DND-41 (cell line): ENCODE measurements around the gene TAOK2.
"Not testable (repeated sequence)": the region's sequence is repeated elsewhere in the genome, so short reads cannot be mapped to it uniquely, and the experiment has no call there.

Experiments used
- ATAC-seq: fragments of 200-7000 bp; cut with Tn5 transposase; 3 replicates; pipeline ENCODE4 v1.9.1; 2021; ENCODE audit warnings: low read depth; ENCODE audit not compliant: insufficient read depth
- DNase-seq: peaks from one replicate; pipeline ENCODE4 v3.0.0-alpha.2; 2020
- H2AFZ ChIP-seq: 2 replicates; pipeline ENCODE4 v1.6.0; 2012; ENCODE audit warnings: low read depth, low read length
- H3K27ac ChIP-seq: 2 replicates; pipeline ENCODE4 v1.5.1; 2012; ENCODE audit warnings: low read length, inconsistent platforms
- H3K27me3 ChIP-seq: fragments of 200-600 bp; sonication (generic); 2 replicates; pipeline ENCODE4 v1.6.0; 2012; ENCODE audit warnings: low read length, mild to moderate bottlenecking, inconsistent platforms; ENCODE audit not compliant: insufficient read depth, poor library complexity
- H3K36me3 ChIP-seq: 2 replicates; pipeline ENCODE4 v1.5.1; 2012; ENCODE audit warnings: low read length, inconsistent platforms; ENCODE audit not compliant: insufficient read depth
- H3K4me1 ChIP-seq: 2 replicates; pipeline ENCODE4 v1.5.1; 2012; ENCODE audit warnings: mild to moderate bottlenecking, low read length; ENCODE audit not compliant: insufficient read depth
- H3K4me2 ChIP-seq: 2 replicates; pipeline ENCODE4 v1.6.0; 2012; ENCODE audit warnings: mild to moderate bottlenecking, moderate library complexity, low read length, inconsistent platforms; ENCODE audit not compliant: insufficient read depth
- H3K4me3 ChIP-seq, 2 experiments: fragments of 200-600 bp in 1 of 2; shearing (Covaris generic) in 1 of 2; 2 replicates each; pipeline ENCODE4 v1.5.1; 2012 to 2016; ENCODE audit warnings: inconsistent platforms in 2 of 2, low read length in 2 of 2, mild to moderate bottlenecking in 2 of 2, low read depth in 1 of 2, moderate library complexity in 1 of 2
- H3K79me2 ChIP-seq: 2 replicates; pipeline ENCODE4 v1.6.0; 2012; ENCODE audit warnings: low read length, inconsistent platforms; ENCODE audit not compliant: insufficient read depth
- H3K9ac ChIP-seq: 2 replicates; pipeline ENCODE4 v1.6.0; 2012; ENCODE audit warnings: low read depth, mild to moderate bottlenecking, inconsistent platforms, low read length, moderate library complexity
- H3K9me3 ChIP-seq: 2 replicates; pipeline ENCODE4 v1.5.1; 2012; ENCODE audit warnings: low read length, moderate library complexity, mild to moderate bottlenecking, inconsistent platforms; ENCODE audit not compliant: insufficient read depth, severe bottlenecking
- H4K20me1 ChIP-seq: 2 replicates; pipeline ENCODE4 v1.6.0; 2012; ENCODE audit warnings: low read length; ENCODE audit not compliant: insufficient read depth
- EZH2 ChIP-seq: IDR thresholded peaks from 3 replicates; pipeline ENCODE4 v1.6.1; 2012; ENCODE audit warnings: borderline replicate concordance, low read depth, mild to moderate bottlenecking, moderate library complexity, low read length, inconsistent platforms; ENCODE audit not compliant: severe bottlenecking
- TF ChIP-seq, protein P1 (sequence below): IDR thresholded peaks from 2 replicates; pipeline ENCODE4 v1.5.1; 2012; ENCODE audit warnings: borderline replicate concordance, low read length, moderate library complexity, mild to moderate bottlenecking; ENCODE audit not compliant: poor library complexity, severe bottlenecking; ENCODE audit errors: extremely low read depth

The TAOK2 gene

DNA sequence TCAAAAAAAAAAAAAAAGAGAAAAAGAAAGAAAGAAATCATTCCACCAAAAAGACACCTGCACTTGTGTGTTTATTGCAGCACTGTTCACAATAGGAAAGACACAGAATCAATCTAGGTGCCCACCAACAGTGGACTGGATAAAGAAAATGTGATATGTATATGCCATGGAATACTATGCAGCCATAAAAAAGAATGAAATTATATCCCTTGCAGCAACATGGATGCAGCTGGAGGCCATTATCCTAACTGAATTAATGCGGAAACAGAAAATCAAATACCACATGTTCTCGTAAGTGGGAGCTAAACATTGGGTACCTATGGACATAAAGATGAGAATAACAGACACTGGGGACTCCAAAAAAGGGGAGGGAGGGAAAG is 43.6 kb downstream of the TAOK2 start:
- Histone ChIP-seq H3K27ac (no peak overlapping the region), H3K9ac (no peak overlapping the region), H3K4me2 (no peak overlapping the region), H3K4me1 (peaks cover 16% of the 10 kb centered on the region), H3K36me3 (no peaks in the 10 kb centered on the region), H2AFZ (no peak overlapping the region), H3K27me3 (no peaks in the 10 kb centered on the region), H4K20me1 (no peaks in the 10 kb centered on the region), H3K79me2 (no peaks in the 10 kb centered on the region), H3K4me3 (no peak overlapping the region), H3K9me3 (no peaks in the 10 kb centered on the region)
- ATAC-seq = no peak
- DNase-seq = no peak
- TF ChIP-seq, protein P1, sequence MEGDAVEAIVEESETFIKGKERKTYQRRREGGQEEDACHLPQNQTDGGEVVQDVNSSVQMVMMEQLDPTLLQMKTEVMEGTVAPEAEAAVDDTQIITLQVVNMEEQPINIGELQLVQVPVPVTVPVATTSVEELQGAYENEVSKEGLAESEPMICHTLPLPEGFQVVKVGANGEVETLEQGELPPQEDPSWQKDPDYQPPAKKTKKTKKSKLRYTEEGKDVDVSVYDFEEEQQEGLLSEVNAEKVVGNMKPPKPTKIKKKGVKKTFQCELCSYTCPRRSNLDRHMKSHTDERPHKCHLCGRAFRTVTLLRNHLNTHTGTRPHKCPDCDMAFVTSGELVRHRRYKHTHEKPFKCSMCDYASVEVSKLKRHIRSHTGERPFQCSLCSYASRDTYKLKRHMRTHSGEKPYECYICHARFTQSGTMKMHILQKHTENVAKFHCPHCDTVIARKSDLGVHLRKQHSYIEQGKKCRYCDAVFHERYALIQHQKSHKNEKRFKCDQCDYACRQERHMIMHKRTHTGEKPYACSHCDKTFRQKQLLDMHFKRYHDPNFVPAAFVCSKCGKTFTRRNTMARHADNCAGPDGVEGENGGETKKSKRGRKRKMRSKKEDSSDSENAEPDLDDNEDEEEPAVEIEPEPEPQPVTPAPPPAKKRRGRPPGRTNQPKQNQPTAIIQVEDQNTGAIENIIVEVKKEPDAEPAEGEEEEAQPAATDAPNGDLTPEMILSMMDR = no peak
- no peak for TF ChIP-seq EZH2

DNA sequence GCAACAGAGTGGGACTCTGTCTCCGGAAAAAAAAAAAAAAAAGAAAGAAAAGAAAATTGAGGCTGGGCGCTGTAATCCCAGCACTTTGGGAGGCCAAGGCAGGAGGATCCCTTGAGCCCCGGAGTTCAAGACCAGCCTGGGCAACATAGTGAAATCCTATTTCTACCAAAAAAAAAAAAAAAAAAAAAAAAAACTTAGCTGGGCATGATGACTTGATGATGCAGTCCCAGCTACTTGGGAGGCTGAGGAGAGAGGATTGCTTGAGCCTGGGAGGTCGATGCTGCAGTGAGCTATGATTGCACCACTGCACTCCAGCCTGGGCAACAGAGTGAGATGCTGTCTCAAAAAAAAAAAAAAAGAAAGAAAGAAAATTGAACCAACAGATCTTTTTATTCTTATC is 44.3 kb downstream of the TAOK2 start:
- not testable (repeated sequence) for ATAC-seq, H3K27me3 ChIP-seq

DNA sequence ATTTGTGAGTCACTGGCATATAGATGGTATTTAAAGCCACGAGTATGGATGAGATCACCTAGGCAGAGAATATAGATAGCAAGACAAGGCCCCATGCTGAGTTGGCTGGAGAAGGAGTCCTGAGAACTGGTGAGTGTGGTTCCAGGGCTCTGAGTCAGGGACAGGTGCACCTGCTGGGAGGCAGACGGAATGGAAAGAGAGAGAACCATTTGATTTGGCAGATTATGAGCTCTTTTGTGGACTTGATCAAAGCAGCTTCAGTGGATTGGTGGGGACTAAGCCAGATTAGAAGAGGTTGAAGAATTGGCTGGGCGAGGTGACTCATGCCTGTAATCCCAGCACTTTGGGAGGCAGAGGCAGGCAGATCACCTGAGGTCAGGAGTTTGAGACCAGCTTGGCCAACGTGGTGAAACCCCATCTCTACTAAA is 45.1 kb downstream of the TAOK2 start:
- no peaks in the 10 kb centered on the region for H3K27me3 ChIP-seq
- no peaks in the 10 kb centered on the region for H3K9me3 ChIP-seq
- no peak for DNase-seq
- no peak overlapping the region for H2AFZ ChIP-seq
- peaks cover 16% of the 10 kb centered on the region for H3K4me1 ChIP-seq
- no peaks in the 10 kb centered on the region for H3K36me3 ChIP-seq
- no peak overlapping the region for H3K4me2 ChIP-seq
- no peak for ATAC-seq
- no peak overlapping the region for H3K27ac ChIP-seq
- H3K79me2 ChIP-seq = no peaks in the 10 kb centered on the region
- no peaks in the 10 kb centered on the region for H4K20me1 ChIP-seq
- no peak overlapping the region for H3K4me3 ChIP-seq
- TF ChIP-seq EZH2 = no peak
- TF ChIP-seq, protein P1 = no peak
- no peak overlapping the region for H3K9ac ChIP-seq

More for the DNA sequence above, 44.3 kb downstream of the TAOK2 start:
- not testable (repeated sequence) for DNase-seq, H3K4me3 ChIP-seq, H3K27ac ChIP-seq, H3K79me2 ChIP-seq, H4K20me1 ChIP-seq, H3K4me2 ChIP-seq, H3K36me3 ChIP-seq, H3K9me3 ChIP-seq, H2AFZ ChIP-seq, H3K9ac ChIP-seq
- peaks cover 16% of the 10 kb centered on the region for H3K4me1 ChIP-seq

DNA sequence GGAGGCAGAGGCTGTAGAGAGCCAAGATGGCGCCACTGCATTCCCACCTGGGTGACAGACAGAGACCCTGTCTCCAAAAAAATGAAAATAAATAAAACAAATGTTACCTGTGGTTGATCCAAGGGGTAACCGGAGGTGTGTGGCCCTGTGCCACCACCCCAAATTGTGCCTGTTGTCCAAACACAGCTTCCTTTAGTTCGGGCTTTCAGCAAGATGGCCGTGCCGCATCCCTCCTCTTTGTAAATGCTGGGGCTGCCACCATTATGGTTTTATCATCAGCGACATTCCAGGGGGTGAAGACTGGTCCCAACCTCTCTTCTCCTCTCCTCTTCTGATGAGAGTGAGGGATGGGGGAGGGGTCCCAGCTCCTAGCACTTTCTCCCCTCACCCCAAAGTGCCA is 49.2 kb downstream of the TAOK2 start, which contains the start of gene C16orf92:
TSS of gene C16orf92 (plus strand) at position 312 of the 400 bp plus-strand sequence. CDS start 143 bp downstream, outside the sequence.
- TF ChIP-seq, protein P1 = no peak
- TF ChIP-seq EZH2 = no peak
- H3K4me2 ChIP-seq = no peak within 1 kb of the TSS
- H3K27me3 ChIP-seq = no peaks in the 10 kb centered on the region
- no peak within 1 kb of the TSS for H2AFZ ChIP-seq
- no peaks in the 10 kb centered on the region for H4K20me1 ChIP-seq
- H3K36me3 ChIP-seq = no peaks in the 10 kb centered on the region
- ATAC-seq (no peak), DNase-seq (no peak)
- H3K4me3 ChIP-seq = no peak within 1 kb of the TSS
- peaks cover 16% of the 10 kb centered on the region for H3K4me1 ChIP-seq
- no peak within 1 kb of the TSS for H3K27ac ChIP-seq
- no peaks in the 10 kb centered on the region for H3K79me2 ChIP-seq
- no peak within 1 kb of the TSS for H3K9ac ChIP-seq
- H3K9me3 ChIP-seq = no peaks in the 10 kb centered on the region
